Neural crest cell (in vitro differentiated cells): Measurements from ENCODE around the gene THRB. TPM values are rescaled to one million over a fixed set of nuclear protein-coding genes. Genes with fewer than 3 reads are reported as not detected.

Source experiments
- DNase-seq: peaks from one replicate; pipeline ENCODE4 v3.0.0; 2021; ENCODE audit warnings: low read depth, mixed read lengths, low spot score
- H3K27ac Mint-ChIP-seq: one replicate; pipeline ENCODE4 v1.8.0; 2021; ENCODE audit warnings: mild to moderate bottlenecking, mixed read lengths; ENCODE audit not compliant: unreplicated experiment
- H3K27me3 Mint-ChIP-seq: 2 replicates; pipeline ENCODE4 v1.8.0; 2021; ENCODE audit warnings: low read depth, mild to moderate bottlenecking, mixed read lengths
- H3K36me3 Mint-ChIP-seq: 2 replicates; pipeline ENCODE4 v1.8.0; 2021; ENCODE audit warnings: low read depth, mild to moderate bottlenecking, mixed read lengths
- H3K4me1 Mint-ChIP-seq: 2 replicates; pipeline ENCODE4 v1.8.0; 2021; ENCODE audit warnings: mixed read lengths
- H3K4me3 Mint-ChIP-seq: one replicate; pipeline ENCODE4 v1.8.0; 2021; ENCODE audit warnings: mild to moderate bottlenecking, mixed read lengths
- H3K9me3 Mint-ChIP-seq: 2 replicates; pipeline ENCODE4 v1.8.0; 2021; ENCODE audit warnings: mixed read lengths
- total RNA-seq: library from RNA; stranded (reverse); gene quantifications from 2 replicates; pipeline ENCODE4 v1.2.1, GENCODE V29; 2021
- TF ChIP-seq, protein P1 (sequence below): fragments of 200-600 bp; sonication (generic); conservative IDR thresholded peaks from 2 replicates; pipeline ENCODE4 v1.5.0; 2021; ENCODE audit warnings: antibody characterized with exemption, mild to moderate bottlenecking

Gene THRB
- total RNA-seq, 1 donor from 2014 or later: 0.65 TPM

DNA sequence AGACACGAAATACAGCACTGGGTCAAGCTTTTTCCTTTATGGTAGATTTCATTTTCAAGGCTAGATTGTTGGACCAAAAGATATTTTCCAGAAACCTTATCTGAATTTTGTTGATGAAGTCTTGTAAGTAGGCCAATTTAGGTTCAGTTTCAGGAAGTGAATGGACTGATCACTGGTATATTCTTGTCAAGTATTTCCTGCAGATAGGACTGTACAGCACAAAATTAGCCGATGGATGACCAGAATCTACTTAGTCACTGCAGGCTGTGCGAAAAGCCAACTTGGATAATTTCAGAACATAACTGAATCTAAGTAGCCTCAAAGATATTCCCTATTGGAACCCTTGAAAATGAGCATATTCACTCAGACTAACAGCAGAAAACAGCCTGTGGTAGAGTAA, 343.1 kb downstream of the THRB start:
- Mint-ChIP-seq H3K27me3 (peaks cover 3% of the 10 kb centered on the region), H3K9me3 (peaks cover 3% of the 10 kb centered on the region), H3K36me3 (no peaks in the 10 kb centered on the region), H3K27ac (no peak overlapping the region), H3K4me3 (no peak overlapping the region), H3K4me1 (peaks cover 2% of the 10 kb centered on the region)
- no peak for DNase-seq
- TF ChIP-seq, protein P1, sequence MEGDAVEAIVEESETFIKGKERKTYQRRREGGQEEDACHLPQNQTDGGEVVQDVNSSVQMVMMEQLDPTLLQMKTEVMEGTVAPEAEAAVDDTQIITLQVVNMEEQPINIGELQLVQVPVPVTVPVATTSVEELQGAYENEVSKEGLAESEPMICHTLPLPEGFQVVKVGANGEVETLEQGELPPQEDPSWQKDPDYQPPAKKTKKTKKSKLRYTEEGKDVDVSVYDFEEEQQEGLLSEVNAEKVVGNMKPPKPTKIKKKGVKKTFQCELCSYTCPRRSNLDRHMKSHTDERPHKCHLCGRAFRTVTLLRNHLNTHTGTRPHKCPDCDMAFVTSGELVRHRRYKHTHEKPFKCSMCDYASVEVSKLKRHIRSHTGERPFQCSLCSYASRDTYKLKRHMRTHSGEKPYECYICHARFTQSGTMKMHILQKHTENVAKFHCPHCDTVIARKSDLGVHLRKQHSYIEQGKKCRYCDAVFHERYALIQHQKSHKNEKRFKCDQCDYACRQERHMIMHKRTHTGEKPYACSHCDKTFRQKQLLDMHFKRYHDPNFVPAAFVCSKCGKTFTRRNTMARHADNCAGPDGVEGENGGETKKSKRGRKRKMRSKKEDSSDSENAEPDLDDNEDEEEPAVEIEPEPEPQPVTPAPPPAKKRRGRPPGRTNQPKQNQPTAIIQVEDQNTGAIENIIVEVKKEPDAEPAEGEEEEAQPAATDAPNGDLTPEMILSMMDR: no peak

- DNase-seq: no peak
- Mint-ChIP-seq H3K27ac (no peak overlapping the region), H3K27me3 (no peaks in the 10 kb centered on the region), H3K4me3 (no peak overlapping the region), H3K4me1 (no peaks in the 10 kb centered on the region), H3K9me3 (peaks cover 3% of the 10 kb centered on the region), H3K36me3 (no peaks in the 10 kb centered on the region)
- TF ChIP-seq, protein P1: no peak
Observed at GRCh38 chr3:24149032-24149431, 345.6 kb downstream of the THRB start.

GRCh38 chr3:24145981-24146822, 348.4 kb downstream of the THRB start:
- no peak for DNase-seq

DNA sequence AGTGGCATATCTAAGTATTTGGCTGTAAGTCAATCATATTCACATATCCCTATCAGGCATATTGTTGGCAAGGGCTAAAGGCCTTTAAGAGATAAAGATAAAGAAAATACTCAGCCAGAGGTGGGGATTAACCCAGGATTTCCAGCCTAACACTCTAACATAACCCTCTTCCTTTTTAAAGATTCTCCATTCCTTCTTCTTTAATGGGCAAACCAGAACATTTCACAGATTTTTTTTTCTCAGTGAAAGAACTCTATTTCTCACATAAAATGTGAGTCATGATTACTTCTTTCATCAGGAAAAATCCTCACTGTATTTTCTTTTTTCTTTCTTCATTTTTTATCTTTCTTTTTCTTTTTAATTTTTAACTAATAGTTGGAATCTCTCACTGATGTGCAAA, 349.2 kb downstream of the THRB start:
- no peak overlapping the region for H3K27ac Mint-ChIP-seq
- no peak overlapping the region for H3K4me3 Mint-ChIP-seq
- no peaks in the 10 kb centered on the region for H3K36me3 Mint-ChIP-seq
- peaks cover 3% of the 10 kb centered on the region for H3K9me3 Mint-ChIP-seq
- H3K27me3 Mint-ChIP-seq: no peaks in the 10 kb centered on the region
- DNase-seq: no peak
- no peaks in the 10 kb centered on the region for H3K4me1 Mint-ChIP-seq
- TF ChIP-seq, protein P1: no peak

More at GRCh38 chr3:24145981-24146822, 348.4 kb downstream of the THRB start:
- H3K4me3 Mint-ChIP-seq: no peak overlapping the region
- H3K9me3 Mint-ChIP-seq: peaks cover 3% of the 10 kb centered on the region
- H3K4me1 Mint-ChIP-seq: no peaks in the 10 kb centered on the region
- H3K27ac Mint-ChIP-seq: no peak overlapping the region
- TF ChIP-seq, protein P1: no peak
- H3K27me3 Mint-ChIP-seq: no peaks in the 10 kb centered on the region
- no peaks in the 10 kb centered on the region for H3K36me3 Mint-ChIP-seq

DNA sequence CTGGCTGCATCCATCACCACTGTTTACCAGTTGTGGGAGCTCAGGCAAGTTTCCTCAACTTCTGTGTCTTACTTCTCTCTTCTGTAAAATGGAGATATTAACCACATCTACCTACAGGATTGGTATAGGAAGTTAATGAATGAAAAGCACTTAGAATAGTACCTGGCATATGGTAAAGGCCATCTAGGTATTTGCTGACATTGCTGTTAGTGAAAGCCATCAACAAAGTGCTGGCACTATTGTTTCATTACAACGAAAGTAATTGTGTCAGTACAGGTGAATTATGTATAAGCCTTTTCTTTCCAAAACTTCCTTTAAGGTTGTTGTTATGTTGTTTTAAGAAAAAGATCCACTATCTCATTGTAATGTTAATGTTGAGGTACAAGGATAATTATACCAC, 352.5 kb downstream of the THRB start:
- H3K36me3 Mint-ChIP-seq: no peaks in the 10 kb centered on the region
- no peak for DNase-seq
- no peaks in the 10 kb centered on the region for H3K4me1 Mint-ChIP-seq
- TF ChIP-seq, protein P1: no peak
- no peak overlapping the region for H3K27ac Mint-ChIP-seq
- no peaks in the 10 kb centered on the region for H3K9me3 Mint-ChIP-seq
- no peak overlapping the region for H3K4me3 Mint-ChIP-seq
- H3K27me3 Mint-ChIP-seq: no peaks in the 10 kb centered on the region
